SW 1271 (cell line): Measurements from ENCODE around the gene ST3GAL5.

ENCODE experiments used
- DNase-seq, 2 experiments: peaks; one replicate each; lab custom pipeline; 2025; lab: John Stamatoyannopoulos, UW

The ST3GAL5 gene

DNA sequence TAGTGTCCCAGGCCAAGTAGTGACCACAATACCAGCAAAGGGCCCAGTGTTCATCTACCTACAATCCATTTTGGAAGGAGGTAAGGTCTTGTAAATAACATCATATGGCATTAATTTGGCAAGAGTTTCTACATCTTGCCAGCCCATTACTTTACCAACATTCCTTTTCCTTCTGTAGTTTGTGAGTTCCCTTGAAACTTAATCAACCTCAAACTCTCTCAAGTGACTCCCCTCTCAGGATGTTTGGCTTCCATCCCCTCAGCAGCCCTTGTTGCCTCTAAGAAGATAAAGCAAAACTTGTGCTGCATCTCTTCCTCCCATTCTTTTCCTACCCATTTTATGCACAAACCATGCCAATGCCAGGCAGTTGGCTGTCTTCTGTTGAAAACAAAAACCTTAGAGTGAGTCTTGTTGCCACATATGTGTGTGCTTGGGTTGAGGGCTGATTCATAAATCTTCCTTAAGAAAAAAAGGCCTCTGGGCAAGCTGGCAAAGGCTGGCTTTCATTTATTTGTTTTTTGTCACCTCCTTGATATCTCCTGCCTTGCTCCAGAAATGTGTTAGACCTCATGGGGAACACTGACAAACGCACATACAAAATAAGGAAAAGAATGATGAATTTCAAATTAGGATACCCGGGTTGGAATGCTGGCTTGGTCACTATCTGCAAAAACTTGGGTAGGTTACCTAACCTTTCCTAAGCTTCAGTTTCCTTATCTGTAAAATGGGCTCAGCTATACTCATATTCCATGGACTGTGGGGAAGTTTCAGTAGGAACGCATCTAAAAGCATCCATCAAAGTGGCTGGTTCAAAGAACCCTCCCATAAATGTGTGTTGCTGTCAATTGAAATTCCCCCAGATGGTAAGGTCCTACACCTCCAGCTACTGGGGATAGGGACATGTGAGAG, 29.4 kb upstream of the ST3GAL5 start:
- no peak for DNase-seq

- no peak for DNase-seq
Measured at GRCh38 chr2:85915606-85916303, 27.0 kb upstream of the ST3GAL5 start.

- no peak for DNase-seq
Measured at GRCh38 chr2:85914922-85915321, 26.1 kb upstream of the ST3GAL5 start.

DNA sequence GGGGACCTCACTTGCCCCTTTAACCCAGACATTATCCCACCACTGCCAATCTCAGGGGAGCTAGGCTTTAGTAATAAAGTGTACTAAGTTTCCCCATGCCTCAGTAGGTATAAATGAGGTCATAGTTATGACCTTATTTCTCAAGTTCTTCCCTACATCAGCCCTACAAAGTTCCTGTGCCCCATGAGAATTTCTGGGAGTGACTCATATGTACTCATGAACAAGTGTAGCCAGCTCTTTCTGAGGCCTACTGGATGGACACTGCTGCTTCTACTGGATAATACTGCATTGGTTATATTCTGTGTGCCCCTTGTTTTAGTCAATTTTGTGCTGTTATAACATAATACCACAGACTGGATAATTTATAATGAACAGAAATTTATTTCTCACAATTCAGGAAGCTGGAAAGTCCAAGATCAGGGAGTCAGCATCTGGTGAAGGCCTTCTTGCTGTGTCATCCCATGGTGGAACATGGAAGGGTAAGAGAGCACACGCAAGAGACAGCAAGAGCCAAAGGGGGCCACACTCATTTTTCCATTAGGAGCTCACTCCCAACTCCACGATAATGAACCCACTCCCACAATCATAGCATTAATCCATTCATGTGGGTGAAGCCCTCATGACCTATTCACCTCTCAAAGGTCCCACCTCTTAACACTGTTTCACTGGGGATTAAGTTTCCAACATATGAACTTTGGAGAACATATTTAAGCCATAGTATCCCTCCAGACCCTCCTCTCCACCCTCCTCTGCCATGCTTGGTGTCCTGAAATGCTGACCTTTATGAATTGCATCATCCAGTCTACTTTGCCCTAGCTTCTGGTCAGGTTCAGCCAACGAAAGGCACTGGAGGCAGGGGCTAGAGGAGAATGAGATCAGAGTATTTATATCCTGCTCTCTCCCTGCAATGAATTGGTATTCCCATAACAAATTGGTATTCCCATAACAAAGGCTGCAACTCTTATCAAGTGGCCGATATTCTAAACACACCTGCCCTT, 25.4 kb upstream of the ST3GAL5 start:
- DNase-seq: no peak

DNA sequence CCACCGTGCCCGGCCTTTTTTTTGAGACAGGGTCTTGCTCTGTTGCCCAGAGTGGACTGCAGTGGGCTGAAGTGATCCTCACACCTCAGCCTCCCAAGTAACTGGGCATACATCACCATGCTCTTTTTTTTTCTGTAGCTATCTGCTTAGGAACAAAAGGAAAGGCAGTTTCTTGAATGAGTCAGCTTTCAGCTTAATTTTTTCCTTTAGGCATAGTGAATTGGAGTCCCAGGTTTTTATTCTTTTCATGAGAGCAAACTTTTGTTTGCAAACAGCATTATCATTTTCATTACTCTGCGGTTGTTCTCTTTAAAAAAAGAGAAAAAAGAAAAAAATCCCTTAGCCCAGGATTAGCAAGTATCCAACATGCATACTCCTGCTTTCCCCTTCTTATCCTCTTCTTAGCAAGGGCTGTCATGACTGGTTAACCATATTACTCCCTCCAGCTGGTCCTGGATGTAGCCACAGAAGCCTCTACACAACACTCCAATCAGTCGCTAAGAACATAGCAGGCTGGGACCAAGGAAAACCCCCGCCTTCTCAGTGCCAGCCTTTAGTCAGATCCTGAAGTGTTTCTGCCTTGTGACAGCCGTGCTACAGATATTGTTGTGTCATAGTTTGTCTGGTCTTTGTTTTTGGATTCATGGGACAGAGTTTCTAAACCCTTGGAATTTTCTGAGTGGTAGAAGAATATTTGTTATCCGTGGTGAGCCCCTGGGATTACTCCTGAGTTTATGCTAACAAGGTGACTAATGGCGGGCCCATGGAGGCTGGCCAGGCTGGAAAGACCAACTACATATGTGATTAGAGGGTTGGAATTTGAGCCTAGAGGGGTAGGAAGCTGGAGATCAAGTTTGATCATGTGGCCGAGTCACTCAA, 23.3 kb upstream of the ST3GAL5 start:
- DNase-seq: no peak

GRCh38 chr2:85911097-85911496, 22.3 kb upstream of the ST3GAL5 start:
- DNase-seq: no peak

DNA sequence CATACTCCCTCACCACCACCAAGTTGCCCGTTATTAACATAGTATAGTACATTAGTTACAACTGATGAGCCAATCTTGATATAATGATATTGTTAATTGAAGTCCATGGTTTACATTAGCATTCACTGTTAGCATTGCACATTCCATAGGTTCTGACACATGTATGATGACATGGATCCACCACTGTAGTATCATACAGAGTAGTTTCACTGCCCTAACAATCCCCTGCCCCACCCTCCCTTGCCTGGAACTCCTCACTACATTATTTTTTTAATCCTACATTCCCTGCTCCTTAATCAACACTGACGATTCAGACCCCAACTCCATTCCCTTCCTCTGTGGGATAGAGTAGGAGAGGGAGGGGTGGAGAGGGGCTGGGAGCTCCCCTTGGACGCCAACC, 20.2 kb upstream of the ST3GAL5 start:
- no peak for DNase-seq

- DNase-seq: no peak
Measured at GRCh38 chr2:85908506-85908905, 19.7 kb upstream of the ST3GAL5 start.

DNA sequence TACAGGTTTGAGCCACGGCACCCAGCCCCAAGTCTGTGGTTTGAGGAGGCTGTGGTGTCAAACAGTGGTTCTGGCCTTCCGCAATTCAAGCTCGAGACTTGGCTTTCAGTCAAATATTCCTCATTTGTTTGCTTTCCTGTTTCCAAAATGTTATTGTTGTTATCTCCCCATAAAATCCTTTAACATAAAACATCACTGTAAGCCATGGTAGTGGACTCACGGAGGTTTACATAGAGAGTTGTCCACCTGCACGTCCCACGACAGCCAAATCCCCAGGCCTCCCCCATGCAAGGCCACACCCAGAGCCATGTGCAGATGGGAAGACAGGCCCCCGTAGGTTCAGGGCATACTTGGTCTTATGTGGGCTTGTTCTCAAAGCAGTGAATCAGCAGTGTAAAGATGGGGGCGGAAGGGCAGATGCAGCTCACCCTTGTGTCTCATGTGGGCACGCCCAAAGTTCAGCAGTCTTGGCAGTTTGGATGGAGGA, 18.9 kb upstream of the ST3GAL5 start:
- no peak for DNase-seq

DNA sequence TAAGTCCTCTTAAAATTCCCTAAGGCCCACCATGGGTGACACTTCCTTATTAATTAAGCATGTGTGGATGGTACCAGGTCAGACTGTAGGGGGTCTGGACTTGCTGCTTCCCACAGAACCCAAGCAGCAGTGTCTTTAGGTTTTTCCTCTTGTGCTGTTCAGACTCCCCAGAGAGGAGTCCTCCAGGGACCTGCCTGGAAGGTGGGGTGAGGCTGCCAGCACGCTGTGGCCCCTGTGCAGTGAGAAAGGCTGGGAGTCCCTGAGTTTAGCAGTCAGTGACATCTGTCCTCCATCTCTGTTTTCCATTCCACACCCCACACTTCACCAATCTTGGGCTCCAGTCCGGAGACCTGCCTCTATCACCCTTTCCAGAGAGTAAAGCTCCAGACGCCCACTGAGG, 18.0 kb upstream of the ST3GAL5 start:
- DNase-seq: no peak

- no peak for DNase-seq
Measured at GRCh38 chr2:85905891-85906290, 17.1 kb upstream of the ST3GAL5 start.

- DNase-seq: no peak
Measured at GRCh38 chr2:85905187-85905666, 16.4 kb upstream of the ST3GAL5 start.

DNA sequence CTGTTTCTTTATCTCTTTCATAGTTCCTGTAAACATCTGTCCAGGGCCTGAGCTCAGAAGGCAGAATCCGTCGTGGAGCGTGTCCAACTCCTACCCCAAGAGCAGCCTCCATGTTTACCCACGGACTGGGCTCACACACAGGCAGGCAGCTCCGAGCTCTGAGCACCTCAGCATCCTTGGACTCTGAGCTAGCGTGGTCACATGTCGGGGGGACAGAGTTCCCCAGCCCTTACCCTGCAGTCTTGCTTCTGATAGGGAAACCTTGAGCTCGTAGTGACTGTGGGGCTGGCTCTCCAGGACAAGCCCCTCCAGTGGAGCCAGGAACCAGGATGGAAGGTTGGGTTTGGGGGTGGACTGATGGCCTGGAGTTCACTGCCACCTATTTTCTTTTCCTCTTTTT, 15.1 kb upstream of the ST3GAL5 start:
- DNase-seq: no peak

DNA sequence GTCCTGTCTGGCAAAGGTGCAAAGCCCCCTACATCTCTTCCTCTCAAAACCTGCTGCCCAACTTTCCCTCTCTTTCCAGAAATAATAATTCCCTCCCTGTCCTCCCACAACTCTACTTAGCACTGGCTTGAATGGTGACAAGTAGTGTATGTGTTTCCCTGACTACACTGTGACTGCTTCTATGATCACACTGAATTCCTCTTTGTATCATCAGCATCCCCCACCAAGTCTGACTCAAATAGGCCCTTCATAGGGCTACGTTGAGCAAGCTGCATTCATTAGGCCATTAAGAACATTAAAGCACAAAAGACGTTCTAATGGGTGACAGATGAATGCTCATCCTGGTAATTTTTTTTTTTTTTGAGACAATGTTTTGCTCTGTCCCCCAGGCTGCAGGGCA, 13.7 kb upstream of the ST3GAL5 start:
- DNase-seq: no peak

- DNase-seq: no peak
Measured at GRCh38 chr2:85901155-85901554, 12.4 kb upstream of the ST3GAL5 start.

DNA sequence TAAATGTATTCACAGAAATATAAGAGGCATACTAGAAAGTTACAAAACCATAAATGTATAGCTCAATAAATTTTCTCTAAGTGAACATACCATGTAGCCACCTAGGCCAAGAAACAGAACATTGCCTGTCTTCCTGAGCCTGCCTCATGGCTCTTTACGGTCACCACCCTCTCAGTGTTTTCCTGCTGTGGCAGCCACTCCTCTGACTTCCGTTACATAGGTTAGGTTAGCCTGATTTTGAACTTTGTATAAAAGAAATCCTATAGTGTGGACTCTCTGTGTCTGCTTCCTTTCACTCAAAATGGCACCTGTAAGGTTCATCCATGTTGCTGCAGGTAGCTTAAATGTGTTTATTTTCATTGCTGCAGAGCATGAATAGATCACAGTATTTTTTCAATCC, 11.6 kb upstream of the ST3GAL5 start:
- DNase-seq: no peak

- no peak for DNase-seq
Measured at GRCh38 chr2:85899849-85900248, 11.1 kb upstream of the ST3GAL5 start.

DNA sequence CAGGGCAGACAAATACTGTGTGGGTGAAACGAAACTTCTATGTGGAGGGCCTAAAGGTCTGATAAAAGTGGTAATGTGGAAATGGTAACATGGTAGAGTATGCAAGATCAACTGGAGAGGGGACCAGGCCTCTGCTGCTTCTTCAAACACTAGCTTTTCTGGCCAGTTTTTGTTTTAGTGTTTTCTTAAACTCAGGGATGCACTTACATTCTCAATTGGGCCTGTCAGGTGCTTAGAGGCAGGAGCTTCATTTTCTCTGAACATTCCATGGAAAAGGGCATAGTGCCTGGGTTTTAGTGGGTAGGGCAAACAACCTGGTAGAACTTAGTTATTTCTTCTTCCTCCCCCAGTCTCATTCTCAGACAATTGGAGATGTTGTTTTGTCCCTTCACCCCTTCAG, 10.5 kb upstream of the ST3GAL5 start:
- DNase-seq: no peak

- no peak for DNase-seq
Measured at GRCh38 chr2:85898881-85899280, 10.1 kb upstream of the ST3GAL5 start.

DNA sequence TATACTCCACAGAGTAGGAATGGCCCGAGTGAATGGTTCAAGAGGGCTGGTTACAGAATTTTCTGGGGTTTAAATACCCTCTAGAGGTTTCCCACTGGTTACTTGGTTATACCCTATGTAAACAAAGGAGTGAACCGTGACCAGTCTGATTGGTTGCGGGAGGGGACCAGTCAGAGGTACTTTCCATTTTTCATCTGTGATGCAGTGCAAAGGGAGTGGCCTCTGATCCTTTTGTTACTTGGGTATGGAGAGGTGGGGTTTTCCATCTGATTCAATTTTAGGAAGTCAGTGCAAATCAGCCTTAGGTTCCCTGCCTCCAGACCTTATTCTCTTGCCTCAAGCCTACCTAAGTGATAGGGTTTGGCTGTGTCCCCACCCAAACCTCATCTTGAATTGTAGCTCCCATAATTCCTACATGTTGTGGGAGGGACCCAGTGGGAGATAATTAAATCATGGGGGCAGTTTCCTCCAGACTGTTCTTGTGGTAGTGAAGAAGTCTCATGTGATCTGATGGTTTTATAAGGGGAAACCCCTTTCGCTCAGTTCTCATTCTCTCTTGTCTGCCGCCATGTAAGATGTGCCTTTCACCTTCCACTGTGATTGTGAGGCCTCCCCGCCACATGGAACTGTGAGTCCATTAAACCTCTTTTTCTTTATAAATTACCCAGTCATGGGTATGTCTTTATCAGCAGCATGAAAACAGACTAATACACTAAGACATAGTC, 5.9 kb upstream of the ST3GAL5 start:
- DNase-seq: peak in 1 of 2 experiments; percentile 19
